GM12878 (cell line): ENCODE data around the gene TMEM63B. TPM values are rescaled to one million over a fixed set of nuclear protein-coding genes. Genes with fewer than 3 reads are reported as not detected.

Experiments used
- ATAC-seq: fragments of 200-7000 bp; cut with Tn5 transposase; 3 replicates; pipeline ENCODE4 v1.9.1; 2020; ENCODE audit warnings: mild to moderate bottlenecking, moderate library complexity
- BruUV-seq: library from RNA; stranded (reverse); fragments of 400-500 nt; replicated peaks from 2 replicates; lab custom pipeline; 2021; lab: Mats Ljungman, UMichigan
- CTCF ChIA-PET: fragments of 300-600 bp; sonication (Branson Sonifier 250); formaldehyde crosslinking; extraction: SDS; loops from one replicate; lab custom pipeline; 2021; ENCODE audit warnings: inconsistent platforms; lab: Yijun Ruan, JAX
- POLR2A ChIA-PET: fragments of 350-600 bp; formaldehyde crosslinking; extraction: SDS; loops from one replicate; lab custom pipeline; 2021; ENCODE audit warnings: inconsistent platforms; lab: Charles Lee
- RAD21 ChIA-PET: fragments of 300-600 bp; sonication (Branson Sonifier 250); formaldehyde crosslinking; loops from one replicate; lab custom pipeline; 2023; ENCODE audit warnings: antibody characterized with exemption; ENCODE audit not compliant: unreplicated experiment; lab: Charles Lee
- SMC1A ChIA-PET: fragments of 300-600 bp; sonication (Branson Sonifier 250); formaldehyde crosslinking; loops from one replicate; lab custom pipeline; 2023; ENCODE audit not compliant: unreplicated experiment, uncharacterized antibody; lab: Charles Lee
- DNase-seq: peaks from one replicate; pipeline ENCODE4 v3.0.0-alpha.2; 2011; ENCODE audit warnings: low read depth, low spot score
- FAIRE-seq: peaks from 3 replicates; lab custom pipeline; 2011; peaks lifted over from hg19 to GRCh38; lab: Jason Lieb, UNC
- H2AFZ ChIP-seq: 2 replicates; pipeline ENCODE4 v1.6.0; 2011; ENCODE audit warnings: low read depth, low read length, control low read depth; ENCODE audit not compliant: control insufficient read depth
- H3K27ac ChIP-seq: 2 replicates; pipeline ENCODE4 v1.5.1; 2011; ENCODE audit warnings: control low read depth; ENCODE audit not compliant: control insufficient read depth, insufficient read depth
- H3K27me3 ChIP-seq, 2 experiments: replicated peaks in 1 of 2; 2 replicates each; pipeline versions ENCODE4 v1.6.0 to v1.6.1; 2011; ENCODE audit warnings: low read length in 1 of 2; ENCODE audit not compliant: control insufficient read depth in 2 of 2, insufficient read depth in 2 of 2
- H3K36me3 ChIP-seq, 2 experiments: 2 replicates each; pipeline ENCODE4 v1.5.1; 2011; ENCODE audit warnings: low read length in 1 of 2; ENCODE audit not compliant: control insufficient read depth in 2 of 2, insufficient read depth in 2 of 2
- H3K4me1 ChIP-seq: 2 replicates; pipeline ENCODE4 v1.6.1; 2011; ENCODE audit warnings: mild to moderate bottlenecking, low read length, moderate library complexity, mixed read lengths; ENCODE audit not compliant: control insufficient read depth, insufficient read depth
- H3K4me2 ChIP-seq: 2 replicates; pipeline ENCODE4 v1.6.0; 2011; ENCODE audit warnings: control low read depth; ENCODE audit not compliant: control insufficient read depth, insufficient read depth
- H3K4me3 ChIP-seq: fragments of 200-600 bp; sonication (generic); 2 replicates; pipeline ENCODE4 v1.5.1; 2016
- H3K79me2 ChIP-seq: 2 replicates; pipeline ENCODE4 v1.6.0; 2011; ENCODE audit warnings: low read length; ENCODE audit not compliant: control insufficient read depth, insufficient read depth
- H3K9ac ChIP-seq: 2 replicates; pipeline ENCODE4 v1.8.0; 2011; ENCODE audit warnings: low read length, control low read depth, mixed read lengths; ENCODE audit not compliant: control insufficient read depth, insufficient read depth
- H3K9me3 ChIP-seq: replicated peaks from 3 replicates; pipeline ENCODE4 v1.5.1; 2011; ENCODE audit warnings: mild to moderate bottlenecking, low read length; ENCODE audit not compliant: control insufficient read depth, insufficient read depth
- H4K20me1 ChIP-seq: 2 replicates; pipeline ENCODE4 v1.6.0; 2011; ENCODE audit not compliant: control insufficient read depth, insufficient read depth
- CHD4 ChIP-seq: fragments of 200-600 bp; sonication (generic); IDR thresholded peaks from 2 replicates; pipeline ENCODE4 v1.6.1; 2016; ENCODE audit warnings: mild to moderate bottlenecking
- KAT2A ChIP-seq: conservative IDR thresholded peaks from 2 replicates; pipeline ENCODE4 v1.6.1; 2011; ENCODE audit warnings: low read depth, low read length; ENCODE audit not compliant: control insufficient read depth
- LARP7 ChIP-seq: fragments of 450-650 bp; IDR thresholded peaks from 2 replicates; pipeline ENCODE4 v1.6.1; 2017; ENCODE audit warnings: mild to moderate bottlenecking
- NFIC ChIP-seq: IDR thresholded peaks from 2 replicates; pipeline ENCODE4 v1.6.1; 2012; ENCODE audit warnings: low read depth, mild to moderate bottlenecking, inconsistent platforms, low read length, moderate library complexity
- NFXL1 ChIP-seq: fragments of 450-650 bp; IDR thresholded peaks from 2 replicates; pipeline ENCODE4 v1.6.1; 2017; ENCODE audit warnings: antibody characterized with exemption, mild to moderate bottlenecking, borderline replicate concordance
- NFYB ChIP-seq: IDR thresholded peaks from 2 replicates; pipeline ENCODE4 v1.6.1; 2011; ENCODE audit warnings: low read depth, mild to moderate bottlenecking, low read length, improper control_type of control experiment, moderate library complexity; ENCODE audit not compliant: insufficient read depth
- PAX5 ChIP-seq: IDR thresholded peaks from 2 replicates; pipeline ENCODE4 v1.6.1; 2011; ENCODE audit warnings: low read depth, low read length, borderline replicate concordance
- SREBF2 ChIP-seq: IDR thresholded peaks from 2 replicates; pipeline ENCODE4 v1.6.1; 2012; ENCODE audit warnings: mild to moderate bottlenecking, low read length
- SUPT20H ChIP-seq: IDR thresholded peaks from 2 replicates; pipeline ENCODE4 v1.6.1; 2011; ENCODE audit warnings: low read depth, mild to moderate bottlenecking, low read length, moderate library complexity, borderline replicate concordance; ENCODE audit not compliant: control insufficient read depth
- ZNF217 ChIP-seq: fragments of 450-650 bp; IDR thresholded peaks from 2 replicates; pipeline ENCODE4 v1.6.1; 2017; ENCODE audit warnings: antibody characterized with exemption, mild to moderate bottlenecking
- ZNF384 ChIP-seq: IDR thresholded peaks from 2 replicates; pipeline ENCODE4 v1.6.1; 2012; ENCODE audit warnings: low read depth, mild to moderate bottlenecking, low read length, improper control_type of control experiment, borderline replicate concordance
- WGBS: methylation state at CpG from one replicate; pipeline ENCODE4 v1.1.6; 2016; ENCODE audit warnings: low lambda C conversion rate; ENCODE audit not compliant: insufficient replicate concordance, insufficient coverage; ENCODE audit errors: missing lambda C conversion rate; 5-methylcytosine and 5-hydroxymethylcytosine counted together
- in situ Hi-C: fragments of 300-500 bp; cut with MboI; formaldehyde crosslinking; loops from 9 replicates; pipeline ENCODE4 v1.14.3; 2018; ENCODE audit warnings: mixed read lengths
- intact Hi-C: fragments of 100-400 bp; cut with micrococcal nuclease; formaldehyde crosslinking; loops from one replicate; pipeline ENCODE4 v1.14.2; 2022; ENCODE audit not compliant: unreplicated experiment
- polyA plus RNA-seq, 11 experiments: library from polyadenylated mRNA; depleted of rRNA in 4 of 11; unstranded in 6 of 11; stranded (reverse) in 5 of 11; fragments of >200 nt; fragmentation: Nextera tagmentation in 4 of 11; fragmentation: Illumina TruSeq in 1 of 11; extraction: Ambion mirVana in 4 of 11; extraction: Trizol in 1 of 11; gene quantifications; 1 replicate in 1 of 11; 2 replicates in 10 of 11; pipeline versions ENCODE4 v1.2.1 to v1.2.3, GENCODE V29; 2011 to 2016; ENCODE audit warnings: inconsistent platforms in 2 of 11, missing spikeins in 2 of 11, low read depth in 1 of 11
- total RNA-seq, 4 experiments: library from RNA; depleted of rRNA in 3 of 4; stranded (reverse); fragments of >200 nt in 3 of 4; fragmentation: Illumina TruSeq in 1 of 4; extraction: Trizol in 1 of 4; gene quantifications; 2 replicates each; pipeline versions ENCODE4 v1.2.1 to v1.2.3, GENCODE V29; 2013 to 2021

The TMEM63B gene
- total and polyA plus RNA-seq, 10 of the 15 experiments (the other 5 are each of a cell fraction or from before 2014, with no cell fraction given), result 0.09 to 15.0 (median 7.1) TPM; not detected in 1

DNA sequence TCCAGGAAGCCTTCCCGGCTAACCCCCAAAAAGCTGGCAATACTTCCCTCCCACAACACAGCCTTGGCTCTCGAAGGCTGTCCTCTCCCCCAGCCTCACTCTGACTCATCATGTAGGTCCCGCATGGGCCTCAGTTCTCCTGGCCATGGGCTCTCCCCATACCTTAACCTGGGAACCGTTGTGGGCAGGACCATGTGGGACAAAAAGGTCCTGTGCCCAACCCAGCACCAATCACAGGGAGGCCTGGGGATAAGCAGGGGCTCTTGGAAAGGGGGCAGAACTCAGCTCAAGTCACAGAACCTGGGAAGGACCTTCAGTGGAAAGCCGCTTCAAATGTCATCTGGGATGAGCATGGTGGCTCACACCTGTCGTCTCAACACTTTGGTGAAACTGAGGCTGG lies 45.6 kb upstream of the TMEM63B start:
- BruUV-seq, result no TSS peak
- in situ Hi-C loops (no loop called here), intact Hi-C loops (no loop called here)
- DNase-seq (no peak), ATAC-seq (no peak), FAIRE-seq (no peak)
- Histone ChIP-seq H3K9me3 (no peaks in the 10 kb centered on the region), H2AFZ (no peak overlapping the region), H3K4me3 (no peak overlapping the region), H3K36me3 (no peaks in the 10 kb centered on the region), H3K27ac (no peak overlapping the region), H3K4me1 (peaks cover 29% of the 10 kb centered on the region), H3K9ac (no peak overlapping the region), H4K20me1 (no peaks in the 10 kb centered on the region), H3K4me2 (no peak overlapping the region), H3K79me2 (no peaks in the 10 kb centered on the region), H3K27me3 (no peaks in the 10 kb centered on the region)
- CTCF ChIA-PET, result interaction anchor here (4.2 to 12.9 kb wide), 5 partner anchors 77 to 416 kb away, joined by 23 to 264 read pairs (median 66); partner anchors contain the start of gene VEGFA
- POLR2A ChIA-PET, result interaction anchor here (1.1 to 11.0 kb wide), 2 partner anchors 313 to 452 kb away, joined by 3 to 97 read pairs; partner anchors contain the start of genes GTPBP2 and VEGFA
- RAD21 ChIA-PET, result interaction anchor here (4.3 to 11.0 kb wide), 3 partner anchors 78 to 414 kb away, joined by 79 to 179 read pairs (median 138); partner anchors contain the start of gene VEGFA
- WGBS, result 76% methylated on average over 6 of the region's 6 CpGs
- TF ChIP-seq ZNF217 (no peak), PAX5 (no peak), SREBF2 (no peak), KAT2A (no peak), ZNF384 (no peak), SUPT20H (no peak), NFIC (no peak), CHD4 (no peak), LARP7 (no peak), NFXL1 (no peak), NFYB (no peak)
- SMC1A ChIA-PET, result interaction anchor here (1.2 to 5.8 kb wide), 5 partner anchors 8 to 359 kb away, joined by 3 to 87 read pairs (median 5); partner anchors contain the start of gene VEGFA
